ENCODE data around the gene DNAJC16. TPM values are rescaled to one million over a fixed set of nuclear protein-coding genes. Genes with fewer than 3 reads are reported as not detected.

Gene DNAJC16
- total and polyA plus RNA-seq, 2 of the 4 experiments (the other 2 are of a cell fraction), result 8.0 to 13.1 TPM

DNA sequence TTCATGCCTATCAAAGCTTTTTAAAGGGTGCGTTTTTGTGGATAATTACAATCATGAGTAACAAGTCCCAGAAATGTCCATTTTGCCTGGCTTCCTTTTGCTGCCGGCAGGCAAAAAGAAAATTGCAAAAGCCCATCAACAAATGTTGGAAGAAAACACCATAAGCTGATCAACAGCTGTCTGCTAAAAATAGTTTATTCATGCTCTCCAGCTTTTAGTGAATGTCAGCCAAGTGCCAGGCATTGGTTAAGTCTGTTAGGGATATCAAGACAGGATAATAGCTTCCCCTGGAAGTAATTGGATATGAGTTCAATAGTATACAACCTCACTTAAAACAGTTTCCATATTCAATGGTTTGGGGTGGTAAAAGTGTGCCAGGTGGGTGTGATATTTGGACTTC is 71.8 kb downstream of the DNAJC16 start:
- no peak overlapping the region for H3K4ac ChIP-seq (ENCODE audit: low read depth, low read length)
- CTCF ChIA-PET, result no interaction called here

More for the DNA sequence above, 71.8 kb downstream of the DNAJC16 start:
- no peaks in the 10 kb centered on the region for H3K9me3 ChIP-seq (ENCODE audit: control insufficient read depth, insufficient read depth, low read length)
- no peak overlapping the region for H2AK5ac ChIP-seq (ENCODE audit: low read depth, low read length)
- no peak overlapping the region for H4K91ac ChIP-seq (ENCODE audit: insufficient read depth, low read depth, low read length)
- no peaks in the 10 kb centered on the region; a peak in 1 of 4 replicates for H3K79me1 ChIP-seq (ENCODE audit: low read depth in 1 of 2, low read length in 2 of 2)
- ATAC-seq (ENCODE audit: low read depth) (no peak), DNase-seq (no peak)
- H2BK5ac ChIP-seq (ENCODE audit: low read depth, low read length, poor library complexity, severe bottlenecking), result no peak overlapping the region
- H4K5ac ChIP-seq (ENCODE audit: low read depth, low read length), result no peak overlapping the region
- no peak overlapping the region for H3K4me3 ChIP-seq (ENCODE audit: insufficient read depth, low read depth, low read length)
- H3K14ac ChIP-seq (replicated peaks; ENCODE audit: low read depth, low read length), result no peak overlapping the region
- POLR2A ChIA-PET (ENCODE audit: unreplicated experiment), result no interaction called here
- BruUV-seq (replicated peaks), result no TSS peak
- no peaks in the 10 kb centered on the region for H4K20me1 ChIP-seq (ENCODE audit: insufficient read depth, low read length)
- no peak overlapping the region for H3K27ac ChIP-seq (ENCODE audit: insufficient read depth, low read length)
- H2BK120ac ChIP-seq (ENCODE audit: low read depth, low read length), result no peak overlapping the region
- H3K23ac ChIP-seq (ENCODE audit: low read depth, low read length), result no peak overlapping the region
- dilution Hi-C loops (cut with HindIII; ENCODE audit: low sequenced_read_pairs, unreplicated experiment) (no loop called here), in situ Hi-C loops (cut with MboI; ENCODE audit: low sequenced_read_pairs) (loop anchor here (5.0 kb wide), 1 partner anchor 144 kb away; the partner anchor contains the start of gene TMEM82), intact Hi-C loops (cut with micrococcal nuclease) (loop anchor here (5.0 kb wide), 1 partner anchor 104 kb away; no protein-coding TSS in a partner anchor)
- TF ChIP-seq SMC3 (IDR thresholded peaks at IDR 0.05; ENCODE audit: low read depth, low read length) (no peak), POLR2A (IDR thresholded peaks at IDR 0.05; ENCODE audit: low read depth, low read length) (no peak), NFE2L2 (IDR thresholded peaks at IDR 0.05; ENCODE audit: low read depth, low read length) (no peak), MAZ (IDR thresholded peaks at IDR 0.05; ENCODE audit: borderline replicate concordance, low read depth, low read length) (no peak), FOS (IDR thresholded peaks at IDR 0.05; ENCODE audit: low read depth, low read length) (no peak), RAD21 (IDR thresholded peaks at IDR 0.05; ENCODE audit: low read length) (no peak), BHLHE40 (IDR thresholded peaks at IDR 0.05; ENCODE audit: low read depth, low read length) (no peak), MAFK (IDR thresholded peaks at IDR 0.05; ENCODE audit: low read depth, low read length) (no peak), RFX5 (IDR thresholded peaks at IDR 0.05; ENCODE audit: low read depth, low read length) (no peak), CTCF (conservative IDR thresholded peaks at IDR 0.05; ENCODE audit: low read depth, low read length) (no peak), CEBPB (IDR thresholded peaks at IDR 0.05; ENCODE audit: low read depth, low read length) (no peak), CHD1 (IDR thresholded peaks at IDR 0.05; ENCODE audit: low read depth, low read length) (no peak), MXI1 (IDR thresholded peaks at IDR 0.05; ENCODE audit: borderline replicate concordance, low read depth, low read length) (no peak), RCOR1 (IDR thresholded peaks at IDR 0.05; ENCODE audit: insufficient replicate concordance, low read length) (no peak)
- TF ChIP-seq, protein P1, sequence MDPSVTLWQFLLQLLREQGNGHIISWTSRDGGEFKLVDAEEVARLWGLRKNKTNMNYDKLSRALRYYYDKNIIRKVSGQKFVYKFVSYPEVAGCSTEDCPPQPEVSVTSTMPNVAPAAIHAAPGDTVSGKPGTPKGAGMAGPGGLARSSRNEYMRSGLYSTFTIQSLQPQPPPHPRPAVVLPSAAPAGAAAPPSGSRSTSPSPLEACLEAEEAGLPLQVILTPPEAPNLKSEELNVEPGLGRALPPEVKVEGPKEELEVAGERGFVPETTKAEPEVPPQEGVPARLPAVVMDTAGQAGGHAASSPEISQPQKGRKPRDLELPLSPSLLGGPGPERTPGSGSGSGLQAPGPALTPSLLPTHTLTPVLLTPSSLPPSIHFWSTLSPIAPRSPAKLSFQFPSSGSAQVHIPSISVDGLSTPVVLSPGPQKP (IDR thresholded peaks at IDR 0.05; ENCODE audit: borderline replicate concordance, low read depth, low read length), result no peak
- TF ChIP-seq, protein P2, sequence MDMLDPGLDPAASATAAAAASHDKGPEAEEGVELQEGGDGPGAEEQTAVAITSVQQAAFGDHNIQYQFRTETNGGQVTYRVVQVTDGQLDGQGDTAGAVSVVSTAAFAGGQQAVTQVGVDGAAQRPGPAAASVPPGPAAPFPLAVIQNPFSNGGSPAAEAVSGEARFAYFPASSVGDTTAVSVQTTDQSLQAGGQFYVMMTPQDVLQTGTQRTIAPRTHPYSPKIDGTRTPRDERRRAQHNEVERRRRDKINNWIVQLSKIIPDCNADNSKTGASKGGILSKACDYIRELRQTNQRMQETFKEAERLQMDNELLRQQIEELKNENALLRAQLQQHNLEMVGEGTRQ (IDR thresholded peaks at IDR 0.05; ENCODE audit: low read depth, low read length), result no peak
- no peak overlapping the region for H2AFZ ChIP-seq (replicated peaks; ENCODE audit: low read length, poor library complexity)
- H3K27me3 ChIP-seq (ENCODE audit: control insufficient read depth, insufficient read depth, low read length), result no peaks in the 10 kb centered on the region
- H3K9me1 ChIP-seq (ENCODE audit: insufficient read depth, low read length), result no peaks in the 10 kb centered on the region
- WGBS, 2 experiments (ENCODE audit: extremely low coverage in 2 of 2, insufficient read length in 1 of 2), result no CpG with 5 or more reads among the region's 2 CpGs
- no peak overlapping the region for H2AK9ac ChIP-seq (replicated peaks; ENCODE audit: low read depth, low read length, poor library complexity)
- no peaks in the 10 kb centered on the region; the same call in 1 of the 2 replicates for H3K4me1 ChIP-seq (ENCODE audit: control insufficient read depth, insufficient read depth, low read length)
- H3K36me3 ChIP-seq (ENCODE audit: control insufficient read depth, insufficient read depth, low read length), result no peaks in the 10 kb centered on the region
- no peak overlapping the region for H3K4me2 ChIP-seq (ENCODE audit: low read depth, low read length)
- H4K8ac ChIP-seq (ENCODE audit: low read depth in 2 of 2, low read length in 2 of 2), result no peak overlapping the region
- H2BK15ac ChIP-seq (ENCODE audit: low read depth, low read length), result no peak overlapping the region
- no peak overlapping the region for H3K56ac ChIP-seq (ENCODE audit: extremely low read depth, insufficient read depth, low read length)
- H2BK20ac ChIP-seq (ENCODE audit: low read depth, low read length), result no peak overlapping the region
- H3K9ac ChIP-seq (ENCODE audit: low read depth, low read length), result no peak overlapping the region
- H3K18ac ChIP-seq (ENCODE audit: low read depth, low read length), result no peak overlapping the region

Measured in IMR-90 (cell line).